SIG-M5 treated with dmso at 0.1 percent for 504 hours (cell line): Measurements from ENCODE around the gene GMDS.
A peak's percentile ranks its signal among the peaks of the same experiment; 100 is the strongest.

ENCODE experiments used
- DNase-seq: peaks from one replicate; lab custom pipeline; 2025; ENCODE audit not compliant: unreplicated experiment; lab: John Stamatoyannopoulos, UW

GMDS gene

DNA sequence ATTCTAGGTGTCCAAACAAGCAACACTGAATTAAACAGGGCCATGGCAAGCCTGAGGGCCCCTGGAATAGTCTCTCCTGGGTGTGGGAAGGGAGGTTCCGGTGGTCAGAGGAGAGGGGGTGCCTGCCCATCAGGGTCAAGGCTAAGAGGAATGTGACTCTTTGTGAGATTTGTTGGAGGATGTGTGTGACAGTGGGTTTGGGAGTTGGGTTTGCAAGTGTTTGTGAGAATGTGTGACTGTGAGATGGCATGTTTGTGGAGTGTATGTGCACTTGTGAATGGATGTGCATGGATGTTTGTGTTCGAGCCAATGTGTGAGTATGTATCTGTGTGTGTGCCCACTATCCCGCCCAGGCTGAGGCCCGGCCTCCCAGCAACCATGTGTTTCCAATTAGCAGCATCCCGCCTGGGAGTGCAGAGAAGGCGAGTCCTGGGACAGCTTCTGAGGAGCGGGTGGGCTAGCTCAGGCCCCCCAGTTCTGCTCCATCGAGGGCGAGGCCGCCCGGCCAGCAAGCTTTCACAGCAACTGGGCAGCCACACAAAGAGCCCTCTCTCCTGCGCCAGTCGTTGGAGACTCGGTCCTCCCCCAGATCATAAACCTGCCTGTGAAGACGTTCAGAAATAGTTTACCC, 623.1 kb downstream of the GMDS start:
- no peak for DNase-seq

DNA sequence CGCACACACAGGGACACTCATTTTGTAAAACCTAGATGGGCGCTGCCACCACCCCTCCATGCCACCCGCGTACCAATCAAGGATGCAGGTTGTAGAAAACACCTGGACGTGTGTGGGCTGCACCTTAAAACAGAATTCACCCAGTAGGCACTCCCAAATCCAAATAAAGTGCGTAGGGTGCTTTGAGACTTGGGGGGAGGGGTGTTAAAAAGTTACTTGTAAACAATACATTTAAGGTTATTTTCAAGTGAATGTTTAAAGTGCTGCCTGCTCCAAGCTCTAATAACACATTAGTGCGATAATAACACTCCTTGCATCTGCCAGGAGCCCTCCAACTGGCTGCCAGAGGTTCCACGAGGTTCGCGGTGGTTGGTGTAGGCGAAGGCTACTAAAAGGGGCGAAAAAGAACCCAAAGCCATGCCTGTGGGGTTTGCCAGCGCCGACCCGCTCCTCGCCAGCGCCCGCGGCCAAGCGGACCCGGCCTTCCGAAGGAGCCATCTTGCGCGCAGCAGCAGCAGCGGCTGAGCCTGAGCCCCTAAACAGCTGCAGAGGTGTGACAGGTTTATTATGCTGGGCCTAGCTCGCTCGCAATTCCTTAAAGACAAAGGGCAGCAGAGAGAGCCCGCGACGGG, 624.2 kb downstream of the GMDS start:
- no peak for DNase-seq

DNA sequence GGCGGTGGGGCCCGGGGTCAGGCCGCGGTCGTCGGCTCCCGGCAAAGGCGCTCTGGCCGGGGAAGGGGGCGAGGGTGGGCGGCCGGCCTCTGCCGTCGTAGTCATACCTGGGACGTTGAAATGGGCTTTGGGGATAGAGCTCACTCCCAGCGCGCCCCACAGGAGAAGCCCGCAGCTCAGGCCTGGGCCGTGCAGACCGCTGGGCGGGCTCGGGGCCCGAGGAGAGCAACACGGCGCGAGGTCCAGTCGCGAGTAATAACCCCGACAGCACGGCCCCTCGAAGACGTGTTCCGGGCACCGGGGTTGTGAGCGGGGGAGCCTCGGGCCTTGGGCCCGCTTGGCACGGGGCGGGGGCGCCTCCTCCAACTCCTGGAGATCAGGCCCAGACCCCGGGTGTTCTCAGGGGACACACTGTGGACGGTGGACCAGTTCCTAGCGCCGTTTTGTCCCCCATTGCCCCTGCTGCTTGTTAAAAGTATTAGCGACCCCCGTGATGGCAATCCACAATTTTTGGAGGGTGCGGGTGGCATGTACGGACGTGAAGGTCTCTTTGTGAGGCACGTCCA, 624.8 kb downstream of the GMDS start:
- DNase-seq: no peak

DNA sequence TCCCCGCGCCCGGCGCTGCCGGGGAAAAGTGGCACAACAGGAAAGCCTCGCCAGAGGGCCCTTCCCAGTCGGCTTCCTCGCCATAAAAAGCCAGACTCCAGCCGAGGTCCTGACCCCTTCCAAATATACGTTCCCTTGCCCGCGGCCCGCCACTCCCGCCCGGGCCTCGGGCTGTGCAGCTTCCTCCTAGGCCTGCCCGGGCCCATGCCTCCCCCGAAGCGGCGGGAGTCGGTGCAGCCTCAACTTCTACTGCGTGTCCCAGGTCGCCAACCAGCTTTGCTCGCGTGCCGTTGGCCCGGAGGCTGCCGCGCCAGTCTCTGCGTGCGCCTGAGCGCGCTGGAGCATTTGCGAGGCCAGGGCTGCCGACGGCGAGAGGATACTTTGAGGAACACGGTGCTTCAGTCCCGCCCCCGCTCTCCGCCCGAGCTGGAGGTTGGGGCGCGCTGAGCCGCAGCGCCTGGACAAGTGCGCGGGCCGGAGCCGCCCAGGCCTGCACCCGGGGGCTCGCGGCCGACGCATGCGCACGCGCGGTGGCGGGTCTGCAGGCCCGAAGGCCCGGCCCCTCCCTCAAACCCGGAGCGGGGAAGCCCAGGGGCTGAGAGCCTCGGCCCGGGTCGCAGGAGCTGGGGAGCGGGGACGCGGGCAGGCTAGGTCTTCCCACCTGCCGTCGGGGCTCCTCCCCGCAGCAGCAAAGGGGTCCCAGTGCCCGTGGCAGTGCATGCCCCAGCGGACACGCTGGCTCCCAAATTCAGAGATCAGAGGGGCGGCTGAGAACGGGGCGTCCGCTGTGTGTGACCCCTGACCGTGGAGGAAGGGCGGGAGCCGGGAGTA, 625.5 kb downstream of the GMDS start:
- DNase-seq: no peak

- no peak for DNase-seq
Measured at GRCh38 chr6:1619098-1619672, 626.2 kb downstream of the GMDS start.

DNA sequence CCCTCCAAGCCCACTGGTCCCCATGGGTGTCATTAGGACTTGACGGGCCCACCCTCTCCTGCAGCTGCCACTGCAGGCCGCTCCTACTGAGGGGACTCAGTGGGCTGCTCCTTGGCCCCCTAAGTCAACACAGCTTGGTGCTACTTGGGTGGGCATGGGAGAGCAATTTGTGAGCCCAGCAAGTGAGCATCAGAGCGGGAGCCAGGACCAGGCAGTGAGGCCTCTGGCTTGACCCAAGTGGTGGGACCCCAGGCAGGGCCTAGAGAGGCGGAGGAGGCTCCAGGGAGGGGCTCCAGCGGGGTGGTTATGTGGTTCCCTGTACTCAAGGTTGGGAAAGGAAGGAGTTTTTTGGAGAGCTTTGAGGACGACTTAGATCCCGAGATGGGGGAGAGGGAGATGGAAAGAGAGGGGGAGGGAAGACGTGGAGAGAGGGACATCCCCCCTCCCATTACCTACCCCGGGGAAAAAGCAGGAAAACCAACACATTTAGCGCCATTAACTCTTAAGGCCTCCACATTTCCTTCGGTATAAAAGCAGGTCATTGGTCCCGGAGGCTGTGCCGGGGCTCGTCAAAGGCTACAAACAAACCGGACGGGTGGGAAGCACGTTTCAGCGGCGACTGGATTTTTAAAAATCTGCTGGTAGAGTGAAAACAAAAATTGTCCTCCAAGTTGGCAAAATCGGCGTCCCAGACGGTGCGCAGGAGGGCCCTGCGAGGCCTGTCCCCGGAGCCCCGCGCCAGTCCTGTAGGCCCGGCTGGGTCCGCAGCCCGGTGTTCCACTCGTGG, 626.9 kb downstream of the GMDS start:
- DNase-seq: no peak

- DNase-seq: no peak
Measured at GRCh38 chr6:1617466-1618310, 627.7 kb downstream of the GMDS start.

- no peak for DNase-seq
Measured at GRCh38 chr6:1616701-1617463, 628.5 kb downstream of the GMDS start.

GRCh38 chr6:1615853-1616420, 629.5 kb downstream of the GMDS start:
- no peak for DNase-seq

DNA sequence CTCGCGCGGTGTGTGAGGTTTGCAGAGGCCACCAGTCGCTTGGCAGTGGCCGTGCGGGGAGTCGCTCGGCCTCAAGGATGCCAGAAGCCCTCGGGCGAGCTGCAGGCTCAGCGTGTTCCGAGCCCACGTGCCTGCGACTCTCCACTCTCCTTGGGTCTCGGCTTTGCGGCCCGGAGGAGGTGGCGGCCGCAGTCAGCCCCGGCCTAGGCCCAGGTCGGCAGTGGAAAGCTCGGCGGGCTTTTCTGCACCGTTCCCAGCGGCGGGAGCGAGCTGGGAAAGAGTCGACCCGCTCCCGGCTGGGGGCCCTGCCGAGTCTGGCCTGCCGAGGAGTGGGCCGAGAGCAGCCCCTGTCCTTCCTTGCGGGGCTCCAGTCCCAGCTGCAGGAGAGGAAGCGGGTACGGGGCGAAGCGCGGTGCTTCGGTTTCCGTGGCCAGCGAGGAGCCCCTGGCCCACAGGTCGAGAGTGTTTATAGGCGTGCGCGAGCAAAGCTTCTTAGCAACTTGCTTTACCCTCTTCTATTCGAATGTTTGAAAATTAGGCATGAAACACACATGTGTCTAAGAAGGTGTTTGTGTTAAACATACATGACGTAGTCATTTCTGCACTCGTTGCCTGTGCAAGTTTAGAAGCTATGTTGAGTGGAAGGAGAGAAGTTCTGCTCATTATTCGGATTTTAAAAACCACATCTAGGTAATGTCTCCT, 630.1 kb downstream of the GMDS start:
- no peak for DNase-seq

- peak; percentile 25 for DNase-seq
Measured at GRCh38 chr6:1614448-1615150, 630.8 kb downstream of the GMDS start.

GRCh38 chr6:1613688-1614447, 631.5 kb downstream of the GMDS start:
- DNase-seq: no peak

- DNase-seq: no peak
Measured at GRCh38 chr6:1613346-1613687, 632.1 kb downstream of the GMDS start.

DNA sequence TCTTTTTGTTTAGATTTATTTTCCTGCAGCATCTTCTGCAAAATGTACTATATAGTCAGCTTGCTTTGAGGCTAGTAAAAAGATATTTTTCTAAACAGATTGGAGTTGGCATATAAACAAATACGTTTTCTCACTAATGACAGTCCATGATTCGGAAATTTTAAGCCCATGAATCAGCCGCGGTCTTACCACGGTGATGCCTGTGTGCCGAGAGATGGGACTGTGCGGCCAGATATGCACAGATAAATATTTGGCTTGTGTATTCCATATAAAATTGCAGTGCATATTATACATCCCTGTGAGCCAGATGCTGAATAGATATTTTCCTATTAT, 632.5 kb downstream of the GMDS start:
- no peak for DNase-seq

DNA sequence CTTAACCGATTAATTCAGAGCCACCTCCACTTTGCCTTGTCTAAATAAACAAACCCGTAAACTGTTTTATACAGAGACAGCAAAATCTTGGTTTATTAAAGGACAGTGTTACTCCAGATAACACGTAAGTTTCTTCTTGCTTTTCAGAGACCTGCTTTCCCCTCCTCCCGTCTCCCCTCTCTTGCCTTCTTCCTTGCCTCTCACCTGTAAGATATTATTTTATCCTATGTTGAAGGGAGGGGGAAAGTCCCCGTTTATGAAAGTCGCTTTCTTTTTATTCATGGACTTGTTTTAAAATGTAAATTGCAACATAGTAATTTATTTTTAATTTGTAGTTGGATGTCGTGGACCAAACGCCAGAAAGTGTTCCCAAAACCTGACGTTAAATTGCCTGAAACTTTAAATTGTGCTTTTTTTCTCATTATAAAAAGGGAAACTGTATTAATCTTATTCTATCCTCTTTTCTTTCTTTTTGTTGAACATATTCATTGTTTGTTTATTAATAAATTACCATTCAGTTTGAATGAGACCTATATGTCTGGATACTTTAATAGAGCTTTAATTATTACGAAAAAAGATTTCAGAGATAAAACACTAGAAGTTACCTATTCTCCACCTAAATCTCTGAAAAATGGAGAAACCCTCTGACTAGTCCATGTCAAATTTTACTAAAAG, 633.0 kb downstream of the GMDS start:
- no peak for DNase-seq

- DNase-seq: no peak
Measured at GRCh38 chr6:1611572-1612298, 633.7 kb downstream of the GMDS start.
